ENCODE measurements around the gene GREB1L.

GRCh38 chr18:21364471-21364870 lies 122.4 kb downstream of the GREB1L start:
- TF ChIP-seq LARP7 (IDR thresholded peaks at IDR 0.05) (no peak), GTF2B (IDR thresholded peaks at IDR 0.05; ENCODE audit: extremely low read depth, insufficient read length) (no peak), RBM39 (optimal IDR thresholded peaks at IDR 0.05; ENCODE audit: low read depth, low read length) (no peak), ARHGAP35 (IDR thresholded peaks at IDR 0.05; ENCODE audit: partially characterized antibody) (no peak), HDAC6 (IDR thresholded peaks at IDR 0.05; ENCODE audit: low read depth, low read length) (no peak), POLR2A (conservative IDR thresholded peaks at IDR 0.05) (no peak), YY1 (IDR thresholded peaks at IDR 0.05; ENCODE audit: borderline replicate concordance in 1 of 3, control insufficient read depth in 1 of 3, extremely low read depth in 1 of 3, insufficient read depth in 3 of 3, insufficient read length in 1 of 3, insufficient replicate concordance in 2 of 3, low read depth in 1 of 3, low read length in 2 of 3) (no peak), ZNF124 (CRISPR knock-in tag; IDR thresholded peaks at IDR 0.05) (no peak), ZBTB1 (CRISPR knock-in tag; IDR thresholded peaks at IDR 0.05; ENCODE audit: borderline replicate concordance, low read depth) (no peak)
